H1 (cell line): ENCODE measurements around the gene CT45A5. TPM values are rescaled to one million over a fixed set of nuclear protein-coding genes. Genes with fewer than 3 reads are reported as not detected.

Experiments
- CTCF ChIA-PET: fragments of 300-600 bp; sonication (Branson Sonifier 250); formaldehyde crosslinking; loops from one replicate; lab custom pipeline; 2021; ENCODE audit not compliant: partially characterized antibody; lab: Charles Lee
- POLR2A ChIA-PET: fragments of 300-600 bp; sonication (Branson Sonifier 250); formaldehyde crosslinking; loops from one replicate; lab custom pipeline; 2021; ENCODE audit warnings: inconsistent platforms; ENCODE audit not compliant: partially characterized antibody; lab: Charles Lee
- DNase-seq, 2 experiments: peaks; one replicate each; pipeline versions ENCODE4 v3.0.0 to v3.0.0-alpha.2; 2010 to 2022; ENCODE audit warnings: low spot score in 2 of 2, low read depth in 1 of 2, mixed read lengths in 1 of 2
- FAIRE-seq: peaks from 2 replicates; lab custom pipeline; 2011; peaks lifted over from hg19 to GRCh38; lab: Jason Lieb, UNC
- H2AFZ ChIP-seq: 2 replicates; pipeline ENCODE4 v1.8.1; 2012; ENCODE audit warnings: low read length, inconsistent platforms
- H2AK5ac ChIP-seq: 2 replicates; pipeline ENCODE4 v1.6.1; 2013; ENCODE audit warnings: low read depth, low read length
- H2BK120ac ChIP-seq: replicated peaks from 2 replicates; pipeline ENCODE3; 2013; ENCODE audit warnings: low read depth, low read length, inconsistent platforms
- H2BK12ac ChIP-seq: 2 replicates; pipeline ENCODE4 v1.6.1; 2013; ENCODE audit warnings: low read depth, low read length
- H2BK15ac ChIP-seq: 2 replicates; pipeline ENCODE4 v1.6.1; 2013; ENCODE audit warnings: low read length
- H2BK20ac ChIP-seq: 2 replicates; pipeline ENCODE4 v1.6.1; 2013; ENCODE audit warnings: low read length
- H2BK5ac ChIP-seq: 2 replicates; pipeline ENCODE4 v1.6.1; 2013; ENCODE audit warnings: low read depth, low read length
- H3K14ac ChIP-seq: 2 replicates; pipeline ENCODE4 v1.6.1; 2013; ENCODE audit warnings: inconsistent platforms; ENCODE audit not compliant: insufficient read length
- H3K18ac ChIP-seq: 2 replicates; pipeline ENCODE4 v1.6.1; 2013; ENCODE audit warnings: low read length; ENCODE audit errors: extremely low read depth
- H3K23ac ChIP-seq: 2 replicates; pipeline ENCODE4 v1.6.1; 2013; ENCODE audit warnings: inconsistent platforms; ENCODE audit not compliant: insufficient read length
- H3K23me2 ChIP-seq: 2 replicates; pipeline ENCODE4 v1.6.1; 2013; ENCODE audit warnings: low read depth, low read length
- H3K27ac ChIP-seq: 2 replicates; pipeline ENCODE4 v1.6.1; 2011; ENCODE audit warnings: low read depth, low read length, inconsistent platforms
- H3K27me3 ChIP-seq, 4 experiments: replicated peaks in 1 of 4; 1 replicate in 1 of 4; 2 replicates in 3 of 4; pipeline versions ENCODE4 v1.6.1 to v1.8.1; 2011 to 2013; ENCODE audit warnings: low read length in 3 of 4, mild to moderate bottlenecking in 3 of 4, inconsistent platforms in 2 of 4, mixed read lengths in 2 of 4, moderate library complexity in 1 of 4; ENCODE audit not compliant: control insufficient read depth in 3 of 4, insufficient read depth in 3 of 4; ENCODE audit errors: extremely low read depth in 1 of 4
- H3K36me3 ChIP-seq, 4 experiments: 2 replicates each; pipeline versions ENCODE4 v1.6.1 to v1.8.1; 2011 to 2013; ENCODE audit warnings: mild to moderate bottlenecking in 4 of 4, low read length in 3 of 4, moderate library complexity in 2 of 4, control low read depth in 1 of 4, inconsistent platforms in 1 of 4; ENCODE audit not compliant: insufficient read depth in 4 of 4, control insufficient read depth in 2 of 4
- H3K4ac ChIP-seq: replicated peaks from 2 replicates; pipeline ENCODE3; 2013; ENCODE audit warnings: low read length, low read depth, mixed read lengths, inconsistent platforms; ENCODE audit not compliant: insufficient read length
- H3K4me1 ChIP-seq, 4 experiments: replicated peaks in 1 of 4; 1 replicate in 1 of 4; 2 replicates in 3 of 4; pipeline versions ENCODE4 v1.6.1 to v1.8.1; 2011 to 2013; ENCODE audit warnings: low read length in 3 of 4, inconsistent platforms in 2 of 4, mixed read lengths in 1 of 4; ENCODE audit not compliant: insufficient read depth in 4 of 4, control insufficient read depth in 3 of 4
- H3K4me2 ChIP-seq, 2 experiments: 2 replicates each; pipeline versions ENCODE4 v1.6.1 to v1.8.1; 2011 to 2013; ENCODE audit warnings: low read depth in 2 of 2, low read length in 2 of 2, control low read depth in 1 of 2, inconsistent platforms in 1 of 2, mild to moderate bottlenecking in 1 of 2; ENCODE audit not compliant: insufficient read depth in 1 of 2
- H3K4me3 ChIP-seq, 4 experiments: fragments of 200-600, 300-600 bp in 1 of 4; sonication (generic), shearing (Covaris generic), sonication (Bioruptor Twin) in 1 of 4; 2 replicates each; pipeline versions ENCODE4 v1.5.1 to v1.8.1; 2011 to 2016; ENCODE audit warnings: low read length in 4 of 4, low read depth in 3 of 4, control low read depth in 2 of 4, inconsistent platforms in 2 of 4, mild to moderate bottlenecking in 2 of 4, mixed read lengths in 1 of 4, moderate library complexity in 1 of 4; ENCODE audit not compliant: insufficient read depth in 2 of 4; ENCODE audit errors: extremely low read depth in 1 of 4
- H3K56ac ChIP-seq: replicated peaks from 2 replicates; pipeline ENCODE3; 2013; ENCODE audit warnings: low read depth, mild to moderate bottlenecking, mixed read lengths, low read length, inconsistent platforms; ENCODE audit not compliant: insufficient read length
- H3K79me1 ChIP-seq: 2 replicates; pipeline ENCODE4 v1.6.1; 2013; ENCODE audit warnings: low read depth, low read length, control low read depth
- H3K79me2 ChIP-seq, 2 experiments: 2 replicates each; pipeline versions ENCODE4 v1.6.1 to v1.8.1; 2012 to 2013; ENCODE audit warnings: low read length in 2 of 2, mild to moderate bottlenecking in 2 of 2, inconsistent platforms in 1 of 2; ENCODE audit not compliant: insufficient read depth in 2 of 2, control insufficient read depth in 1 of 2
- H3K9ac ChIP-seq, 4 experiments: replicated peaks in 1 of 4; 1 replicate in 1 of 4; 2 replicates in 3 of 4; pipeline versions ENCODE4 v1.6.1 to v1.8.1; 2011 to 2013; ENCODE audit warnings: low read depth in 3 of 4, low read length in 3 of 4, control low read depth in 2 of 4, mild to moderate bottlenecking in 2 of 4, moderate library complexity in 2 of 4, inconsistent platforms in 1 of 4; ENCODE audit errors: extremely low read depth in 1 of 4
- H3K9me3 ChIP-seq, 2 experiments: 2 replicates each; pipeline versions ENCODE4 v1.6.1 to v1.8.1; 2012 to 2013; ENCODE audit warnings: mild to moderate bottlenecking in 2 of 2, moderate library complexity in 2 of 2, control low read depth in 1 of 2, inconsistent platforms in 1 of 2, low read depth in 1 of 2, low read length in 1 of 2, mixed read lengths in 1 of 2; ENCODE audit not compliant: insufficient read depth in 2 of 2
- H4K20me1 ChIP-seq, 2 experiments: replicated peaks in 1 of 2; 2 replicates each; pipeline versions ENCODE3 to v1.8.1; 2011 to 2013; ENCODE audit warnings: inconsistent platforms in 2 of 2, low read length in 2 of 2, mild to moderate bottlenecking in 1 of 2; ENCODE audit not compliant: insufficient read depth in 2 of 2, control insufficient read depth in 1 of 2
- H4K5ac ChIP-seq: 2 replicates; pipeline ENCODE4 v1.6.1; 2013; ENCODE audit warnings: low read length, low read depth, mixed read lengths, inconsistent platforms; ENCODE audit not compliant: insufficient read length
- H4K8ac ChIP-seq: 2 replicates; pipeline ENCODE4 v1.8.0; 2013; ENCODE audit warnings: mild to moderate bottlenecking, moderate library complexity, low read length, inconsistent platforms; ENCODE audit not compliant: insufficient read depth; ENCODE audit errors: extremely low read depth
- H4K91ac ChIP-seq: replicated peaks from 2 replicates; pipeline ENCODE3; 2013; ENCODE audit warnings: low read length, mixed read lengths, inconsistent platforms; ENCODE audit not compliant: insufficient read length
- BCL11A ChIP-seq, 2 experiments: IDR thresholded peaks; one replicate each; pipeline ENCODE4 v1.6.1; 2011; ENCODE audit warnings: low read depth in 2 of 2, low read length in 2 of 2, mild to moderate bottlenecking in 2 of 2
- CBX8 ChIP-seq: fragments of 300-800, 300-1000 bp; sonication (generic); IDR thresholded peaks from 2 replicates; pipeline ENCODE4 v1.7.1; 2016; ENCODE audit warnings: low read depth, low read length, borderline replicate concordance
- CHD2 ChIP-seq: IDR thresholded peaks from 2 replicates; pipeline ENCODE4 v1.6.1; 2012; ENCODE audit warnings: low read length, improper control_type of control experiment
- HDAC6 ChIP-seq: IDR thresholded peaks from one replicate; pipeline ENCODE4 v1.7.1; 2012; ENCODE audit warnings: low read depth, mild to moderate bottlenecking, inconsistent platforms, low read length, moderate library complexity
- JUND ChIP-seq: IDR thresholded peaks from 2 replicates; pipeline ENCODE4 v1.6.1; 2011; ENCODE audit warnings: mild to moderate bottlenecking, improper control_type of control experiment, low read length
- POLR2A ChIP-seq, 2 experiments: IDR thresholded peaks; 1 replicate in 1 of 2; 2 replicates in 1 of 2; pipeline ENCODE4 v1.6.1; 2011; ENCODE audit warnings: low read depth in 2 of 2, low read length in 2 of 2, mild to moderate bottlenecking in 2 of 2; ENCODE audit errors: control extremely low read depth in 1 of 2
- POLR2AphosphoS5 ChIP-seq: IDR thresholded peaks from 2 replicates; pipeline ENCODE4 v1.6.1; 2011; ENCODE audit warnings: low read depth, low read length
- POU5F1 ChIP-seq: IDR thresholded peaks from 2 replicates; pipeline ENCODE4 v1.6.1; 2011; ENCODE audit warnings: low read depth, mild to moderate bottlenecking, low read length, moderate library complexity
- SIN3A ChIP-seq, 2 experiments: IDR thresholded peaks in 1 of 2; conservative IDR thresholded peaks in 1 of 2; 2 replicates each; pipeline ENCODE4 v1.6.1; 2011 to 2012; ENCODE audit warnings: low read length in 2 of 2, improper control_type of control experiment in 1 of 2, low read depth in 1 of 2, mild to moderate bottlenecking in 1 of 2
- ZNF274 ChIP-seq: IDR thresholded peaks from 2 replicates; pipeline ENCODE4 v1.7.0; 2012; ENCODE audit warnings: low read length, borderline replicate concordance; ENCODE audit errors: extremely low read depth
- WGBS, 2 experiments: shearing (Covaris generic) in 1 of 2; methylation state at CpG; one replicate each; pipeline versions ENCODE4 v1.1.6 to v1.1.7; 2013 to 2015; ENCODE audit warnings: low lambda C conversion rate in 2 of 2, mixed read lengths in 2 of 2, inconsistent platforms in 1 of 2, low coverage in 1 of 2, missing lambda C conversion rate in 1 of 2; ENCODE audit not compliant: insufficient replicate concordance in 2 of 2, insufficient coverage in 1 of 2, insufficient read length in 1 of 2; ENCODE audit errors: extremely low coverage in 1 of 2, missing lambda C conversion rate in 1 of 2; 5-methylcytosine and 5-hydroxymethylcytosine counted together
- polyA plus RNA-seq, 7 experiments: library from polyadenylated mRNA; depleted of rRNA in 3 of 7; stranded (reverse) in 5 of 7; unstranded in 2 of 7; fragments of >200 nt in 5 of 7; fragments of 200-250 nt in 2 of 7; gene quantifications; 1 replicate in 5 of 7; 2 replicates in 1 of 7; 4 replicates in 1 of 7; pipeline versions ENCODE4 v1.2.1 to v1.2.3, GENCODE V29; 2011 to 2013; ENCODE audit warnings: missing spikeins in 2 of 7, mixed read lengths in 2 of 7
- total RNA-seq: library from RNA; stranded (reverse); fragmentation: NEBNext Ultra II Directional; extraction: Animal tissue kit (Norgen Biotek cat#: 25700); gene quantifications from 2 replicates; pipeline ENCODE4 v1.2.1, GENCODE V29; 2021
- TF ChIP-seq, protein P1 (sequence below): IDR thresholded peaks from 2 replicates; pipeline ENCODE4 v1.6.1; 2011; ENCODE audit warnings: low read length, improper control_type of control experiment
- TF ChIP-seq, protein P2 (sequence below): IDR thresholded peaks from 2 replicates; pipeline ENCODE4 v1.6.1; 2011; ENCODE audit warnings: low read depth, mild to moderate bottlenecking, low read length; ENCODE audit not compliant: insufficient read depth
- TF ChIP-seq, protein P3 (sequence below): IDR thresholded peaks from 2 replicates; pipeline ENCODE4 v1.6.1; 2012; ENCODE audit warnings: inconsistent platforms

Gene CT45A5
- total and polyA plus RNA-seq, 2 of the 8 experiments (the other 6 are each of a cell fraction or from before 2014, with no cell fraction given): not detected

DNA sequence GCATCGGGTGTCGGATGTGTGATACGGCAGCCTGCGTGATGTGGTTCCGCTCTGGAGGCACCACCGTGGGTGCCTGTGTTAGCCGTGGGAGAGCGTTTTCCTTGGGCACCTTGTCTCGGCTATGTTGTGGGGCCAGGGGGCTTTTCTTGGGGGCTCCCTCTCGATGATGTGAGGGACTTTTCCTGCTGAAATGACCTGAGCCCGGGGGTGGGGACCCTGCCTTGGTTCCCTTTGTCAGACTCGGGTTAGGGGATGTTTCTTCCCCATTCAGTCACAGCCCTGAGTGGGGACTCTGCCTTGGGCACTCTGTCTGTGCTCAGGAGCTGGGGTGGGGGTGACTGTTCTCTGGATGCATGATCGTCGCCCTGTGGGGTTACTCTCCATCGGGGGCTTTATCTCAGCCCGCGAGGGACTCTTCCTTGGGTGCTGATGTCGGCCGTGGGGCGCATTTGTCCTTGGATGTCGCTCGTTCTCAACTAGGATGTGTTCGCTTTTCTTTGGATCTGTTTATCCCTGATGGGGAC lies 44.0 kb downstream of the CT45A5 start:
- CTCF ChIA-PET: no interaction called here
- FAIRE-seq: no peak
- TF ChIP-seq JUND: no peak
- no peak for TF ChIP-seq HDAC6
- TF ChIP-seq SIN3A (conservative IDR thresholded peaks at IDR 0.05 in 1 of 2, IDR thresholded peaks at IDR 0.05 in 1 of 2; ENCODE audit: low read depth in 1 of 2, low read length in 2 of 2): no peak
- no peak for TF ChIP-seq CBX8
- TF ChIP-seq BCL11A (IDR thresholded peaks at IDR 0.05; ENCODE audit: low read depth in 2 of 2, low read length in 2 of 2): no peak
- no peak for TF ChIP-seq CHD2
- TF ChIP-seq, protein P1, sequence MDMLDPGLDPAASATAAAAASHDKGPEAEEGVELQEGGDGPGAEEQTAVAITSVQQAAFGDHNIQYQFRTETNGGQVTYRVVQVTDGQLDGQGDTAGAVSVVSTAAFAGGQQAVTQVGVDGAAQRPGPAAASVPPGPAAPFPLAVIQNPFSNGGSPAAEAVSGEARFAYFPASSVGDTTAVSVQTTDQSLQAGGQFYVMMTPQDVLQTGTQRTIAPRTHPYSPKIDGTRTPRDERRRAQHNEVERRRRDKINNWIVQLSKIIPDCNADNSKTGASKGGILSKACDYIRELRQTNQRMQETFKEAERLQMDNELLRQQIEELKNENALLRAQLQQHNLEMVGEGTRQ: no peak
- no peak for TF ChIP-seq POLR2AphosphoS5
- TF ChIP-seq, protein P2, sequence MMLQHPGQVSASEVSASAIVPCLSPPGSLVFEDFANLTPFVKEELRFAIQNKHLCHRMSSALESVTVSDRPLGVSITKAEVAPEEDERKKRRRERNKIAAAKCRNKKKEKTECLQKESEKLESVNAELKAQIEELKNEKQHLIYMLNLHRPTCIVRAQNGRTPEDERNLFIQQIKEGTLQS: no peak
- no peak for TF ChIP-seq ZNF274
- TF ChIP-seq POU5F1: no peak
- TF ChIP-seq, protein P3, sequence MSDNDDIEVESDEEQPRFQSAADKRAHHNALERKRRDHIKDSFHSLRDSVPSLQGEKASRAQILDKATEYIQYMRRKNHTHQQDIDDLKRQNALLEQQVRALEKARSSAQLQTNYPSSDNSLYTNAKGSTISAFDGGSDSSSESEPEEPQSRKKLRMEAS: no peak
- TF ChIP-seq POLR2A (IDR thresholded peaks at IDR 0.05; ENCODE audit: control extremely low read depth in 1 of 2, low read depth in 2 of 2, low read length in 2 of 2): no peak

More for the DNA sequence above, 44.0 kb downstream of the CT45A5 start:
- Histone ChIP-seq H3K56ac (no peak overlapping the region), H3K4me3 (no peak overlapping the region), H2BK20ac (no peak overlapping the region), H3K23ac (no peak overlapping the region), H2BK12ac (no peak overlapping the region), H2BK120ac (no peak overlapping the region), H3K27me3 (no peaks in the 10 kb centered on the region), H3K9me3 (peaks cover 0 to 16% of the 10 kb centered on the region in 2 experiments; a peak in 2 of 4 replicates), H2AK5ac (no peak overlapping the region), H3K18ac (no peak overlapping the region), H2BK5ac (no peak overlapping the region), H4K8ac (no peak overlapping the region), H2AFZ (no peak overlapping the region), H4K91ac (no peak overlapping the region), H3K4me2 (no peak overlapping the region), H3K27ac (no peak overlapping the region), H3K14ac (no peak overlapping the region), H2BK15ac (no peak overlapping the region), H3K4me1 (no peaks in the 10 kb centered on the region), H3K79me2 (no peaks in the 10 kb centered on the region), H4K5ac (no peak overlapping the region), H3K23me2 (no peaks in the 10 kb centered on the region), H3K79me1 (no peaks in the 10 kb centered on the region), H3K36me3 (no peaks in the 10 kb centered on the region), H3K4ac (no peak overlapping the region), H3K9ac (no peak overlapping the region), H4K20me1 (no peaks in the 10 kb centered on the region)
- POLR2A ChIA-PET: no interaction called here
- WGBS, 2 experiments: 92% methylated on average over 17 of the region's 23 CpGs; no CpG with 5 or more reads in 1 of the 2 experiments
- DNase-seq: no peak
